GM12878 (cell line): ENCODE results near the gene CSNK1A1.

Experiments used
- CREM ChIP-seq: IDR thresholded peaks from 2 replicates; pipeline ENCODE4 v1.6.1; 2014; ENCODE audit warnings: antibody characterized with exemption, low read depth
- POLR2A ChIP-seq: IDR thresholded peaks from 2 replicates; pipeline ENCODE4 v1.6.1; 2011; ENCODE audit warnings: low read depth, mild to moderate bottlenecking, low read length
- SREBF2 ChIP-seq: IDR thresholded peaks from 2 replicates; pipeline ENCODE4 v1.6.1; 2012; ENCODE audit warnings: mild to moderate bottlenecking, low read length

- TF ChIP-seq CREM (no peak), SREBF2 (no peak), POLR2A (no peak)
Measured at GRCh38 chr5:149478761-149479160, 72.5 kb downstream of the CSNK1A1 start.
